Measurements from ENCODE around the gene CCDC102B.

DNA sequence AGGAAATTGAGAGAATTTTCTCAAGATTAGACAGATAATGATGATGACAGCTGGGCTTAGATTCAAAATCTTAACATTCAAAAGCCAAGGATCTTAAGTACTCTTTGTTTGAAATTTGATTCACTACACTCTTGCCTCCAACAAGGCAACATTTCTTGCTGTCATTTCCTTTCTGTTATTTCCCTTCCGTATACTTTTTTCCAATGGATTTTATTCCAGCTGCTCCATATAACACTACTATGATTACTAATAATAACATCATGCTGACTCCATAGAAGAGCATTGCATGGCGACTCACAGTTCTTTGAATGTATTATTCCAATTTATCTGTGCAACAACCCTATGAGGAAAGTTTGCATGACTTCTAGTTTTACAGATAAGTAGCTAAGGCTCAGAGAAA lies 33.9 kb upstream of the CCDC102B start:
- TF ChIP-seq, protein P1, sequence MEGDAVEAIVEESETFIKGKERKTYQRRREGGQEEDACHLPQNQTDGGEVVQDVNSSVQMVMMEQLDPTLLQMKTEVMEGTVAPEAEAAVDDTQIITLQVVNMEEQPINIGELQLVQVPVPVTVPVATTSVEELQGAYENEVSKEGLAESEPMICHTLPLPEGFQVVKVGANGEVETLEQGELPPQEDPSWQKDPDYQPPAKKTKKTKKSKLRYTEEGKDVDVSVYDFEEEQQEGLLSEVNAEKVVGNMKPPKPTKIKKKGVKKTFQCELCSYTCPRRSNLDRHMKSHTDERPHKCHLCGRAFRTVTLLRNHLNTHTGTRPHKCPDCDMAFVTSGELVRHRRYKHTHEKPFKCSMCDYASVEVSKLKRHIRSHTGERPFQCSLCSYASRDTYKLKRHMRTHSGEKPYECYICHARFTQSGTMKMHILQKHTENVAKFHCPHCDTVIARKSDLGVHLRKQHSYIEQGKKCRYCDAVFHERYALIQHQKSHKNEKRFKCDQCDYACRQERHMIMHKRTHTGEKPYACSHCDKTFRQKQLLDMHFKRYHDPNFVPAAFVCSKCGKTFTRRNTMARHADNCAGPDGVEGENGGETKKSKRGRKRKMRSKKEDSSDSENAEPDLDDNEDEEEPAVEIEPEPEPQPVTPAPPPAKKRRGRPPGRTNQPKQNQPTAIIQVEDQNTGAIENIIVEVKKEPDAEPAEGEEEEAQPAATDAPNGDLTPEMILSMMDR (IDR thresholded peaks at IDR 0.05) = no peak
- TF ChIP-seq POLR2AphosphoS5 (IDR thresholded peaks at IDR 0.05) = no peak
